Cerebellar nuclear complex (tissue), 1 donor: ENCODE results near the gene PTBP2.
"Not testable (repeated sequence)": the region's sequence is repeated elsewhere in the genome, so short reads cannot be mapped to it uniquely, and the experiment has no call there.

Experiments
- DNase-seq, 2 experiments: peaks; one replicate each; lab custom pipeline; 2025; lab: John Stamatoyannopoulos, UW

Gene PTBP2

DNA sequence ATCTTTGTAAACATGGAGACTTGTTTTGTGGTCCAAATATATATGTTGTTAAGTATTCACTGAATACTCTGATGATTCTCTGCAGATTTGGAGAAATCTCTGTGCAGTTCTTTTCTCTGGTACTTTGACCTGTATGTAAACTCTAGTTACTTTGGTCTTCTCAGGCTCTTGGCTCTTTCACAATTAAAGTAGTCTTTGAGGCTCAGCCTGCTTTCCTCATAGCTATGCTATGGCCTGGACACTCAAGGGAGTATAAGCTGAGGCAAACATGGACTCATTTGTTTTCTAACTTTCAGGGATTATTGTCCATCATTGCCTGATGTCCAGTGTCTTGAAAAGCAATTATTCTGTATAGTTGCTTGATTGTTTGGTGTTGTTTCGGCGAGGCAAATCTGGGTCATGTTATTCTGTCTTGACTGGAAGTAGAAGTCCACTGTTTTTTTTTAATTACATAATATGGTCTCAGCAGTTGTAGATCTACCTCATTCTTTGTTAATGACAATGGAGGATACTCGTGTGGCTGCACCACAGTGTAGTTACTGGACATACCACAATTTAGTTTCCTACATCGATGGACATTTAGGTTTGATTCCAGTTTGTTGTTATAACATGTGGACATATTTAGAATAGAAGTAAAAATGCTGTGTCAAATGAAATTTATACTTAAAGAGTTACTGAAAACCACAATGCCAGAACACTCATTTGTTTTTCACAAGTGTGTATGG lies 9.2 kb downstream of the PTBP2 start:
- DNase-seq, result no peak

DNA sequence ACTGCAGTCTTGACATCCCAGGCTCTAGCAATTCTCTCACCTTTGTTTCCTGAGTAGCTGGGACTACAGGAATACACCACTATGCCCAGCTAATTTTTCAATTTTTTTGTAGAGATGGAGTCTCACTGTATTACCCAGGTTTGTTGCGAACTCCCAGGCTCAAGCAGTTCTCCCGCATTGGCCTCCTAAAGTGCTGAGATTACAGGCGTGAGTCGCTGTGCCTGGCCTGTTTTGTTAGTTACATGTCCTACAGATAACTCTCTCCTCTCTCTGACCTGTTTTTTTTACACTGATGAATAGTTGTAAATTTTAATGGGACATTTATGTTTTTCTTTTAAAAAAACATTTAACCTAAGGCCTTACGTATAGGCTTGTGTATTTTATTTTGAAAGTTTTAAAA lies 19.8 kb downstream of the PTBP2 start:
- DNase-seq, result no peak

DNA sequence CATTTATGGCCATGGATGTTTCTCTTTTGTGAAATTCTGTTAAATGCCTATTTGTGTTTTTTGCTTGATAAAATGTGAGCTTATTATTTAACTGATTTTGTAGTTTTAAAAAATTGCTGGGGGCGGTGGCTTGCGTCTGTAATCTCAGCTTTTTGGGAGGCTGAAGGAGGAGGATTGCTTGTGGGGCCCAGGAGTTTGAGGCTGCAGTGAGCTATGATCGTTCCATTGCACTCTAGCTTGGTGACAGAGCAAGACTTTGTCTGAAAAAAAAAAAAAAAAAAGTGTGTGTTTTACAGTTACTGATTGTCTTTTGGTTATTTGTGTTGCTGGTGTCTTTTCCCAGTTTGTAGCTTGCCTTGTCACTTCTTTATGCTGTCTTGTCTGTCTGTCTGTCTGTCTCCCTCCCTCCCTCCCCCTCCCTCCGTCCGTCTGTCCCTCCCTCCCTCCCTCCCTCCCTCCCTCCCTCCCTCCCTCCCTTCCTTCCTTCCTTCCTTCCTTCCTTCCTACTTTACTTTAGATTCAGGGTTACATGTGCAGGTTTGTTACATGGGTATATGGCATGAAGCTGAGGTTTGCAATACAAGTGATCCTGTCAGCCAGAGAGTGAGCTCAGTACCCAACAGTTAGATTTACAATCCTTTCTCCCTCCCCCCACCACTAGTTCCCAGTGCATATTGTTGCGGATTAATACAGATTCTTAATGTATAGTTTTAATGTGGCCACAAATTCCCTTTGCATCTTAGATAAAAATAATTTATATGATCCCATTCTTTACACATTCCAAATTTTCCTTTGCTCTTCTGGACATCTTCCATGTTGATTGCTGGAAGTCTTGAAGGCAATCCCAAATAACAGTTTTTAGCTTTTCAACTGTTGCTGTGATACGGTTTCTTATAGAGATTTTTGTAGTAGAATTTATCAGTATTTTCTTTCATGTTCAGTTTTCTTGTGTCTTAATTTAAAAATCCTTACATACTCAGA lies 25.1 kb downstream of the PTBP2 start:
- DNase-seq, result no peak

- no peak for DNase-seq
Observed at GRCh38 chr1:96747565-96747964, 26.0 kb downstream of the PTBP2 start.

DNA sequence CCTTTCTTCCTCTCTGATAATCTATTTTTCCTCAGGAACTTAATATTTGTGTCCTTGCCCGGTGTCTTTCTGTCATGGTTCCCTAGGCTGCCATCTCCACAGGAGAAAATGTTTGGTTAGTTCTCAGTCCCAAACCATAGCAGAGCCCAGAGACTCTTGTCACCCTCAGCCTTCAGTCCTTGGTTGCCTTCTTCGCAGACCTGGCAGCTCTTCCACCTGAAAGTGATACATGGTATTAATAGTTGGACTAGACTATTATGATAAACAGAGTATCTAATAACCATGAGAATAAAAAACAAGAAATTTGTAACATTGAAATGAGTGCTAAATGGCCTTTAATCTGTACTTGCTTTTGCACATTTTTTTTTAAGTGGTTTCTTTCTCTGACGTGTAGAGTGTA lies 26.5 kb downstream of the PTBP2 start:
- no peak for DNase-seq

GRCh38 chr1:96749618-96750017 lies 28.0 kb downstream of the PTBP2 start:
- DNase-seq, result no peak

GRCh38 chr1:96752394-96752793 lies 30.8 kb downstream of the PTBP2 start:
- no peak for DNase-seq

DNA sequence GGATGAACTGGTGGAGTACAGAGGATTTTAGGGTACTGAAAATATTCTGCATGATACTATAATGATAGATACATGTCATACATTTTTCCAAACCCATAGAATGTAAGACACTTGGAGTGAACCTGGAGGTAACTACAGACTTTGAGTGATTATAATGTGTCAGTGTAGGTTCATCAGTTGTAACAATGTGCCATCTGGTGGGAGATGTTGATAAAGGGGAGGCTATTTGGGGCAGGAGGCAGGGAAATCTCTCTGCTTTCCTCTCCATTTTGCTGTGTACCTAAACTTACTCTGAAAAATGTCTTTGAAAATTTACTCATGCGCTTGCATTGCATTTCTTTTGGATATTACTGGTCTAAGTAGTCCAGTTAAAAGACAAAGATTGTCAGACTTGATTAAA lies 35.2 kb downstream of the PTBP2 start:
- no peak for DNase-seq

- not testable (repeated sequence) for DNase-seq
Observed at GRCh38 chr1:96762586-96762985, 41.0 kb downstream of the PTBP2 start.

DNA sequence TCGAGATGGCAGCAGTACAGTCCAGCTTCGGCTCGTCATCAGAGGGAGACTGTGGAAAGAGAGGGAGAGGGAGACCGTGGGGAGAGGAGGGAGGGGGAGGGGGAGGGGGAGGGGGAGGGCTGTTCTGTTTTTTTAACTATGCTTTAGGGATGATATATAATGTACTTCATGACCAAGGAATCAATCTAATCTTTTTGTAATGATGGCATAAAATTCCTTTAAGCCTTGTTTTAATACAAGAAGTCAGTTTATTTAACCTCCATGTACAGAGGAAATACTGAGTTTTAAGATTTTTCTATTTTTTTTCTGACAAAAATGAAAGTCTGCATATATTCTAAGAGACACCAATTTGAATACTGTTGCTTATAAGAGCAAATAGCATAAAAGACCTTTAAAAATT lies 41.9 kb downstream of the PTBP2 start:
- no peak for DNase-seq

GRCh38 chr1:96764469-96764868 lies 42.9 kb downstream of the PTBP2 start:
- no peak for DNase-seq

DNA sequence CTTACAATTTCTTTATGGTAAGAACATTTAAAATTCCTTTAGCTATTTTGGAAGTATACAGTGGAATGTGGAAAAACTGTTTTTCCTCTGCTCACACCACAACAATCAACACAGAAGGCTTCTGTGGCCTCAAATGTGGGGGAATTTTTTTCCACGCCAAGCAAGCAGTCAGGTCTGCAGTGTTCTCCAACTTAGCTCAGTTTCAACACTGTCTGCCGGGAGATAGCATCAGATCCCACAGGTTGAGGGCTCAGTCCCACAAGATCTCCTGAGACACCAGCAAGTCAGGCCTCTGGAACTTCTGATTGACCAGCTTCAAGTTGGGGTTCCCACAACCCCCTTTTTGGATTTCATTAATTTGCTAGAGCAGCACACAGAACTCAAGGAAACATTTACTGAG lies 50.3 kb downstream of the PTBP2 start:
- no peak for DNase-seq

DNA sequence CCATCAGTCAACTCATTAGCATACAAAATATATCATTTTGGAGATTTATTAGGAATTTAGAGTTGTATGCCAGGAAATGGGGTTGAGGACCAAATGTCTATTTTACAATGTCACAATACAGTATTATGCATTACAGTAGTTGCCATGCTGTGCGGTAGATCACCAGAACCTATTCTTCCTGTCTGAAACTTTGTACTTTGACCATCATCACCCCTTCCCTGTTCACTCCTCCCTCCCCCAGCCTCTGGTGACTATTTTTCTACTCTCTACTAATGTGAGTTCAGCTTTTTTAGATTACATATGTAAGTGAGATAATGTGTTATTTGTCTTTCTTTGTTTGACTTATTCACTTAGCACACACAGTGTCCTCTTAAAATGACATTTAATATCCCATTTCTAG lies 50.8 kb downstream of the PTBP2 start:
- DNase-seq, result no peak

GRCh38 chr1:96772972-96773371 lies 51.4 kb downstream of the PTBP2 start:
- no peak for DNase-seq

DNA sequence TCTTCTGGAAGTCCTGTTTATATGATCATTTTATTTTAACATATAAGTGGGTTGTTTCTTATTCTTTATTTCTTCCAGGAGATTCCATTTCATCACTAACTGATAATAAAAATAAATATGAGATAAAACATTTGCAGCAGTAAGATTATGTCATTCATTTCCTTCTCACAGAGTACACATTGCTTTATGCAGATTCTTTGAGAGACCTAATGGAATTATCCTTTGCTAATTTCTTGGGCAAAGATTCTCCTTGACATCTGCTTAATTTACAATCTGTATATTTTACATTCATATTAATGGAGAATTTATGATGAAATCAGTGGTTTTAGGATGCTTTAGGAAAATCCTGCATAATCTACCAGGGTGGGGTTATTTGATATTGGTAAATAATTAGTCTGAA lies 60.6 kb downstream of the PTBP2 start:
- DNase-seq, result no peak

DNA sequence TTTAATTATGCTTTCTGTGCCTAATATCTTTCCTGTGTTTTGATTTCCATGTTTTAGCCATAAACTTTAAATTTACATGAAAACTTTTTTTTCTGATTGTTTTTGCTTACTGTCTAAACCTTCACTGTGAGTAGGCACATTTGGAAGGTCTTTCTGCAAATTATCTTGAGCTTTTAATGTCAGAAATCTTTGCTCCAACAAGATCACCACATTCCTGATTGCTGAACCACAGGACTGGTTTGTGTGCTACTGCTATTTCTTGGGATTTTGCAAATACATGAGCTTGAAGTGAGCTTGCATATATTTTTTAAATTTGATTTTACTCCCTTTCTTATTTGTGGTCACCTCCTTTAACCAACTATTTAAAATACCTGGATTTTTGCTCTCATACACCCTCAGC lies 61.3 kb downstream of the PTBP2 start:
- no peak for DNase-seq

- no peak for DNase-seq
Observed at GRCh38 chr1:96790599-96790998, 69.0 kb downstream of the PTBP2 start.

DNA sequence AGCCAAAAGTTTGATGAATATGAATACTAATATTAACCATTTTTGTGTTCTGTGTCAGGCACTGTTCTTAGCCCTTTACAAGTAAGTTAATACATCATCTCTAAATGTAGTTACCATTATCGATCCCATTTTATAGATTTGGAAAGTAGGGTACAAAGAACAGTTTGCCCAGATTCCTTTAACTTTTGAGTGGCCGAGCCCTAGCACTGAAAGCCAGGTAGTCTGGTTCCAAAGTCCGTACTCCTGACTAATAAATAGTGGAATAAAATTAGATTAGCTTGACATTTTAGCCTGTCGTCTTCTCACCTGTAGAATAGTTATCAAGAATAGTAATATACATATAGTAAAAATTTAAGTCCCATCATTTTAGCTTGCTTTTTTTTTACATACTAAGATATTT lies 70.6 kb downstream of the PTBP2 start:
- no peak for DNase-seq

GRCh38 chr1:96801696-96802095 lies 80.1 kb downstream of the PTBP2 start:
- DNase-seq, result not testable (repeated sequence)

GRCh38 chr1:96804648-96805047 lies 83.1 kb downstream of the PTBP2 start:
- DNase-seq, result no peak

- no peak for DNase-seq
Observed at GRCh38 chr1:96808191-96808590, 86.6 kb downstream of the PTBP2 start.

- no peak for DNase-seq
Observed at GRCh38 chr1:96815914-96816313, 94.3 kb downstream of the PTBP2 start.

- no peak for DNase-seq
Observed at GRCh38 chr1:96820107-96820506, 98.5 kb downstream of the PTBP2 start.
